OCI-LY7 (cell line): ENCODE results near the gene KIF3A.

Source experiments
- CTCF ChIP-seq: fragments of 200-600 bp; sonication (generic); conservative IDR thresholded peaks from 2 replicates; pipeline ENCODE4 v1.5.1; 2014; ENCODE audit warnings: mild to moderate bottlenecking, antibody characterized with exemption, low read length, moderate library complexity, mixed read lengths
- EZH2phosphoT487 ChIP-seq: fragments of 200-600 bp; sonication (generic); IDR thresholded peaks from 2 replicates; pipeline ENCODE4 v1.6.1; 2018; ENCODE audit warnings: low read depth, borderline replicate concordance, mild to moderate bottlenecking, mixed run types, antibody characterized with exemption, low read length, moderate library complexity, mixed read lengths

- TF ChIP-seq CTCF (no peak), EZH2phosphoT487 (no peak)
These were observed 80.5 kb downstream of the KIF3A start for GRCh38 chr5:132656774-132657355.
